ENCODE results near the gene TEX35.

DNA sequence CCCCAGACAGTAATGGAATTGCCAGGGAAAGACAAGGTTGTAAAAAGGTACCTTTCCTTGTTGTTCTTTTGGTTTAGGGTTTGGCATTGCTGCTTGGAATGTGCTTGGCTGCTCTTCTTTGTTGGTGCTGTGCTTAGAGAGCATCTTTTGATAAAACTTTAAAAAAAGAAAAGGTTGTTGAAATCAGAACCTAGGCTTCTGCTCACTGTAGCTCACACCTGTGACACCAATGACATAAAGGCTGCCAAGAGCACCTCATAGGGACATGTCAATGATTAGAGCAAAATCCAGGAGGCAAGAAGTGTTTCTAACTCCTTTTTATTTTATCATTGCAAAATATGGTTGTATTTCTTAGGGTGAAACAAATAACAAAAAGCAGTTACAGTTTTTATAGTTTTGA lies 45.1 kb upstream of the TEX35 start:
- TF ChIP-seq TAF1 (IDR thresholded peaks at IDR 0.05; ENCODE audit: low read depth, low read length) (no peak), POLR2A (IDR thresholded peaks at IDR 0.05; ENCODE audit: low read depth, low read length) (no peak)

Measured in GM12891 (cell line).